SK-N-SH (cell line): ENCODE measurements around the gene MAP2K3. TPM values are rescaled to one million over a fixed set of nuclear protein-coding genes. Genes with fewer than 3 reads are reported as not detected.

ENCODE experiments used
- CTCF ChIA-PET: fragments of 300-600, 350-600 bp; formaldehyde crosslinking; extraction: SDS; loops from one replicate; lab custom pipeline; 2021; lab: Yijun Ruan, JAX
- POLR2A ChIA-PET: fragments of 350-600 bp; sonication (Branson Sonifier 250); formaldehyde crosslinking; extraction: SDS; loops from one replicate; lab custom pipeline; 2020; ENCODE audit warnings: antibody characterized with exemption, inconsistent platforms; lab: Yijun Ruan, JAX
- DNase-seq: peaks from one replicate; pipeline ENCODE4 v3.0.0; 2012
- H2AFZ ChIP-seq: fragments of 200-600 bp; sonication (generic); 2 replicates; pipeline ENCODE4 v1.8.1; 2016; ENCODE audit warnings: antibody characterized with exemption, mild to moderate bottlenecking, low read depth
- H3F3A ChIP-seq: fragments of 200-600 bp; sonication (generic); replicated peaks from 2 replicates; pipeline ENCODE3; 2016; ENCODE audit warnings: antibody characterized with exemption, mild to moderate bottlenecking; ENCODE audit not compliant: insufficient read depth
- H3K27ac ChIP-seq, 2 experiments: fragments of 200-500 bp in 1 of 2; fragments of 200-600 bp in 1 of 2; sonication (Bioruptor generic) in 1 of 2; sonication (generic), shearing (Covaris generic) in 1 of 2; 2 replicates each; pipeline versions ENCODE4 v1.5.1 to v1.6.1; 2014 to 2016; ENCODE audit warnings: low read depth in 2 of 2, inconsistent platforms in 1 of 2, low read length in 1 of 2, mild to moderate bottlenecking in 1 of 2, mixed read lengths in 1 of 2
- H3K27me3 ChIP-seq: fragments of 200-600 bp; sonication (generic), shearing (Covaris generic); 2 replicates; pipeline ENCODE4 v1.6.1; 2016; ENCODE audit warnings: mixed run types; ENCODE audit not compliant: insufficient read depth
- H3K36me3 ChIP-seq, 2 experiments: fragments of 200-500 bp in 1 of 2; fragments of 200-600 bp in 1 of 2; sonication (Bioruptor generic) in 1 of 2; sonication (generic) in 1 of 2; replicated peaks in 1 of 2; 2 replicates each; pipeline versions ENCODE3 to v1.5.1; 2014 to 2016; ENCODE audit warnings: low read length in 1 of 2, mild to moderate bottlenecking in 1 of 2; ENCODE audit not compliant: insufficient read depth in 2 of 2, control insufficient read depth in 1 of 2
- H3K4me1 ChIP-seq, 2 experiments: fragments of 200-500 bp in 1 of 2; fragments of 200-600 bp in 1 of 2; sonication (Bioruptor generic) in 1 of 2; sonication (generic), shearing (Covaris generic) in 1 of 2; 2 replicates each; pipeline versions ENCODE4 v1.5.1 to v1.6.1; 2014 to 2016; ENCODE audit warnings: low read depth in 1 of 2, low read length in 1 of 2, mixed run types in 1 of 2; ENCODE audit not compliant: insufficient read depth in 2 of 2, control insufficient read depth in 1 of 2
- H3K4me2 ChIP-seq: fragments of 200-600 bp; sonication (generic), shearing (Covaris generic); 2 replicates; pipeline ENCODE4 v1.6.1; 2017; ENCODE audit warnings: mixed run types
- H3K4me3 ChIP-seq, 2 experiments: fragments of 200-500 bp in 1 of 2; fragments of 200-600 bp in 1 of 2; sonication (Bioruptor generic) in 1 of 2; sonication (generic), shearing (Covaris generic) in 1 of 2; 2 replicates each; pipeline versions ENCODE4 v1.5.1 to v1.8.1; 2014 to 2016; ENCODE audit warnings: low read depth in 2 of 2, inconsistent platforms in 1 of 2, low read length in 1 of 2, mild to moderate bottlenecking in 1 of 2, mixed read lengths in 1 of 2, moderate library complexity in 1 of 2
- H3K79me2 ChIP-seq: fragments of 200-600 bp; sonication (generic); 2 replicates; pipeline ENCODE4 v1.8.1; 2017; ENCODE audit warnings: mild to moderate bottlenecking; ENCODE audit not compliant: insufficient read depth
- H3K9ac ChIP-seq: fragments of 200-600 bp; sonication (generic); 2 replicates; pipeline ENCODE4 v1.6.1; 2017; ENCODE audit warnings: mixed run types
- H3K9me2 ChIP-seq: fragments of 200-600 bp; sonication (generic); 2 replicates; pipeline ENCODE4 v1.6.1; 2017; ENCODE audit warnings: mixed run types
- H3K9me3 ChIP-seq: fragments of 200-600 bp; sonication (generic); 2 replicates; pipeline ENCODE4 v1.6.1; 2017; ENCODE audit warnings: mixed run types, mild to moderate bottlenecking, moderate library complexity
- H4K20me1 ChIP-seq: fragments of 200-600 bp; sonication (generic); 2 replicates; pipeline ENCODE4 v1.6.1; 2017; ENCODE audit warnings: mild to moderate bottlenecking, mixed run types; ENCODE audit not compliant: insufficient read depth
- CHD2 ChIP-seq: fragments of 150-350 bp; IDR thresholded peaks from 2 replicates; pipeline ENCODE4 v1.6.1; 2018; ENCODE audit warnings: low read length; ENCODE audit not compliant: partially characterized antibody
- EZH2phosphoT487 ChIP-seq: fragments of 200-600 bp; sonication (generic); IDR thresholded peaks from 2 replicates; pipeline ENCODE4 v1.6.1; 2017; ENCODE audit warnings: low read depth, mixed run types, mild to moderate bottlenecking, antibody characterized with exemption, moderate library complexity, borderline replicate concordance
- FOSL2 ChIP-seq: IDR thresholded peaks from 2 replicates; pipeline ENCODE4 v1.4.0; 2012; ENCODE audit warnings: low read depth, mild to moderate bottlenecking, moderate library complexity, borderline replicate concordance
- FOXM1 ChIP-seq: IDR thresholded peaks from 2 replicates; pipeline ENCODE4 v1.4.0; 2012; ENCODE audit warnings: low read depth, mild to moderate bottlenecking
- GABPA ChIP-seq: IDR thresholded peaks from 2 replicates; pipeline ENCODE4 v1.4.0; 2012; ENCODE audit warnings: low read depth, mild to moderate bottlenecking
- JUND ChIP-seq: IDR thresholded peaks from 2 replicates; pipeline ENCODE4 v1.4.0; 2012
- MEF2A ChIP-seq: IDR thresholded peaks from 2 replicates; pipeline ENCODE4 v1.4.0; 2012; ENCODE audit warnings: low read depth, borderline replicate concordance
- MXI1 ChIP-seq: IDR thresholded peaks from 2 replicates; pipeline ENCODE4 v1.6.1; 2012; ENCODE audit warnings: mild to moderate bottlenecking, low read depth, low read length, improper control_type of control experiment
- POLR2AphosphoS5 ChIP-seq: IDR thresholded peaks from 2 replicates; pipeline ENCODE4 v1.6.1; 2012; ENCODE audit warnings: low read depth, low read length
- SIN3A ChIP-seq: IDR thresholded peaks from 2 replicates; pipeline ENCODE4 v1.6.1; 2012; ENCODE audit warnings: low read depth, mild to moderate bottlenecking, low read length, moderate library complexity, borderline replicate concordance
- TCF12 ChIP-seq: IDR thresholded peaks from 2 replicates; pipeline ENCODE4 v1.4.0; 2012
- TEAD4 ChIP-seq: IDR thresholded peaks from 2 replicates; pipeline ENCODE4 v1.4.0; 2012; ENCODE audit warnings: mild to moderate bottlenecking, borderline replicate concordance; ENCODE audit not compliant: insufficient read depth
- WGBS: methylation state at CpG from one replicate; pipeline ENCODE4 v1.1.6; 2017; ENCODE audit warnings: low lambda C conversion rate; 5-methylcytosine and 5-hydroxymethylcytosine counted together
- polyA plus RNA-seq, 3 experiments: library from polyadenylated mRNA; depleted of rRNA; stranded (reverse); fragments of >200 nt; gene quantifications; 2 replicates each; pipeline ENCODE4 v1.2.3, GENCODE V29; 2012
- TF ChIP-seq, protein P1 (sequence below): IDR thresholded peaks from 2 replicates; pipeline ENCODE4 v1.4.0; 2012; ENCODE audit warnings: low read depth, borderline replicate concordance
- TF ChIP-seq, protein P2 (sequence below): IDR thresholded peaks from 2 replicates; pipeline ENCODE4 v1.4.0; 2012; ENCODE audit warnings: low read depth
- TF ChIP-seq, protein P3 (sequence below): IDR thresholded peaks from 2 replicates; pipeline ENCODE4; 2012

The MAP2K3 gene
- polyA plus RNA-seq, 1 of the 3 experiments (the other 2 are of a cell fraction): 30.0 TPM

DNA sequence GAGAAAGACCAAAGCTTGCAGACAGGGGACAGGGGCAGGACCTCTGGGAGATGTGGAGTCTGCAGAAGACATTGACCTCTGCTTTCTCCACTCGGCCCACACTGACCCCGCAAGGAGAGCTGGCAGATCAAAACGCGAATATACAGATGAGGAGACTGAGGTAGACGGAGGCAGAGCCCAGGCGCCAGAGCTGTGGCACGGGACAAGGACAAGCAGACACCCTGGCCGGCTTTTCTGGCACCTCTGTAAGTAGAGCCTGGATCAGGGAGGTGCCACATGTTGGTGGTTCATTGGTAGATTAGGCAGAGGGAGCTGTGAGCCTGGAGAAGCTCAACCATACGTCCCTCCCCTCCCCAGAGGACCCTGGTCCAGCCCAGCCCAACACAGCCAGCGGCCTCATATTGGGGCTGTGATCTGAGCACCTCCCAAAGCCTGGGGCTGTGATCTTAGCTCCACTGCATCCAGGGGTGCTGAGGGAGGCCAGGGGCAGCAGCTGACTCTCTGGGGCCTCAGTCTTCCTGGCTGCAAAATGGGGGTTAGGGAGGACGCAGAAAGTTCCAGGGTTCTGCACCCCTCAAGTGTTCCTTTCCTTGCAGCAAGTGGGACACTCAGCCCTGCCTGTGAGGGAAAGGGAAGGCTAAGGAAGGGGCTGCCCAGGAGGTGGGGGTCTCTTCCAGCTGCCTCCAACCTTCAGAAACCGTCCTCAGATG, 35.3 kb upstream of the MAP2K3 start:
- no peak for DNase-seq
- H4K20me1 ChIP-seq: no peaks in the 10 kb centered on the region
- H3K9ac ChIP-seq: no peak overlapping the region
- WGBS: 83% methylated on average over 9 of the region's 12 CpGs
- no peak overlapping the region for H3K27ac ChIP-seq
- no peaks in the 10 kb centered on the region for H3K27me3 ChIP-seq
- CTCF ChIA-PET: interaction anchor here (1.2 to 1.7 kb wide), 4 partner anchors 10 to 263 kb away, joined by 3 to 7 read pairs (median 6); no protein-coding TSS in a partner anchor
- POLR2A ChIA-PET: no interaction called here
- no peak overlapping the region for H3K4me3 ChIP-seq
- TF ChIP-seq POLR2AphosphoS5 (no peak), FOXM1 (no peak), TCF12 (no peak), JUND (no peak), TEAD4 (no peak), CHD2 (no peak), MXI1 (no peak), EZH2phosphoT487 (no peak), SIN3A (no peak), FOSL2 (no peak), MEF2A (no peak), GABPA (no peak)
- TF ChIP-seq, protein P1, sequence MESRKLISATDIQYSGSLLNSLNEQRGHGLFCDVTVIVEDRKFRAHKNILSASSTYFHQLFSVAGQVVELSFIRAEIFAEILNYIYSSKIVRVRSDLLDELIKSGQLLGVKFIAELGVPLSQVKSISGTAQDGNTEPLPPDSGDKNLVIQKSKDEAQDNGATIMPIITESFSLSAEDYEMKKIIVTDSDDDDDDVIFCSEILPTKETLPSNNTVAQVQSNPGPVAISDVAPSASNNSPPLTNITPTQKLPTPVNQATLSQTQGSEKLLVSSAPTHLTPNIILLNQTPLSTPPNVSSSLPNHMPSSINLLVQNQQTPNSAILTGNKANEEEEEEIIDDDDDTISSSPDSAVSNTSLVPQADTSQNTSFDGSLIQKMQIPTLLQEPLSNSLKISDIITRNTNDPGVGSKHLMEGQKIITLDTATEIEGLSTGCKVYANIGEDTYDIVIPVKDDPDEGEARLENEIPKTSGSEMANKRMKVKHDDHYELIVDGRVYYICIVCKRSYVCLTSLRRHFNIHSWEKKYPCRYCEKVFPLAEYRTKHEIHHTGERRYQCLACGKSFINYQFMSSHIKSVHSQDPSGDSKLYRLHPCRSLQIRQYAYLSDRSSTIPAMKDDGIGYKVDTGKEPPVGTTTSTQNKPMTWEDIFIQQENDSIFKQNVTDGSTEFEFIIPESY: no peak
- TF ChIP-seq, protein P2, sequence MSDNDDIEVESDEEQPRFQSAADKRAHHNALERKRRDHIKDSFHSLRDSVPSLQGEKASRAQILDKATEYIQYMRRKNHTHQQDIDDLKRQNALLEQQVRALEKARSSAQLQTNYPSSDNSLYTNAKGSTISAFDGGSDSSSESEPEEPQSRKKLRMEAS: no peak
- TF ChIP-seq, protein P3, sequence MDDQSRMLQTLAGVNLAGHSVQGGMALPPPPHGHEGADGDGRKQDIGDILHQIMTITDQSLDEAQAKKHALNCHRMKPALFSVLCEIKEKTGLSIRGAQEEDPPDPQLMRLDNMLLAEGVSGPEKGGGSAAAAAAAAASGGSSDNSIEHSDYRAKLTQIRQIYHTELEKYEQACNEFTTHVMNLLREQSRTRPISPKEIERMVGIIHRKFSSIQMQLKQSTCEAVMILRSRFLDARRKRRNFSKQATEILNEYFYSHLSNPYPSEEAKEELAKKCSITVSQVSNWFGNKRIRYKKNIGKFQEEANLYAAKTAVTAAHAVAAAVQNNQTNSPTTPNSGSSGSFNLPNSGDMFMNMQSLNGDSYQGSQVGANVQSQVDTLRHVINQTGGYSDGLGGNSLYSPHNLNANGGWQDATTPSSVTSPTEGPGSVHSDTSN: no peak
- H2AFZ ChIP-seq: no peak overlapping the region
- H3K9me3 ChIP-seq: no peaks in the 10 kb centered on the region
- H3F3A ChIP-seq: no peaks in the 10 kb centered on the region
- no peak overlapping the region for H3K4me2 ChIP-seq
- no peaks in the 10 kb centered on the region for H3K9me2 ChIP-seq
- peaks cover 0 to 8% of the 10 kb centered on the region in 2 experiments; a peak in 1 of 4 replicates for H3K4me1 ChIP-seq
- H3K36me3 ChIP-seq: no peaks in the 10 kb centered on the region
- H3K79me2 ChIP-seq: no peaks in the 10 kb centered on the region
